ENCODE measurements around the gene HRK.

HRK gene

GRCh38 chr12:116867523-116867922 is 13.7 kb downstream of the HRK start:
- TF ChIP-seq, protein P1, sequence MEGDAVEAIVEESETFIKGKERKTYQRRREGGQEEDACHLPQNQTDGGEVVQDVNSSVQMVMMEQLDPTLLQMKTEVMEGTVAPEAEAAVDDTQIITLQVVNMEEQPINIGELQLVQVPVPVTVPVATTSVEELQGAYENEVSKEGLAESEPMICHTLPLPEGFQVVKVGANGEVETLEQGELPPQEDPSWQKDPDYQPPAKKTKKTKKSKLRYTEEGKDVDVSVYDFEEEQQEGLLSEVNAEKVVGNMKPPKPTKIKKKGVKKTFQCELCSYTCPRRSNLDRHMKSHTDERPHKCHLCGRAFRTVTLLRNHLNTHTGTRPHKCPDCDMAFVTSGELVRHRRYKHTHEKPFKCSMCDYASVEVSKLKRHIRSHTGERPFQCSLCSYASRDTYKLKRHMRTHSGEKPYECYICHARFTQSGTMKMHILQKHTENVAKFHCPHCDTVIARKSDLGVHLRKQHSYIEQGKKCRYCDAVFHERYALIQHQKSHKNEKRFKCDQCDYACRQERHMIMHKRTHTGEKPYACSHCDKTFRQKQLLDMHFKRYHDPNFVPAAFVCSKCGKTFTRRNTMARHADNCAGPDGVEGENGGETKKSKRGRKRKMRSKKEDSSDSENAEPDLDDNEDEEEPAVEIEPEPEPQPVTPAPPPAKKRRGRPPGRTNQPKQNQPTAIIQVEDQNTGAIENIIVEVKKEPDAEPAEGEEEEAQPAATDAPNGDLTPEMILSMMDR (IDR thresholded peaks at IDR 0.05; ENCODE audit: low read depth, low read length), result no peak
- no peak for DNase-seq (ENCODE audit: extremely low read depth, low read depth)

- TF ChIP-seq, protein P1 (IDR thresholded peaks at IDR 0.05; ENCODE audit: low read depth, low read length), result no peak
- DNase-seq (ENCODE audit: extremely low read depth, low read depth), result no peak
These were observed 16.7 kb downstream of the HRK start for GRCh38 chr12:116864371-116865160.

DNA sequence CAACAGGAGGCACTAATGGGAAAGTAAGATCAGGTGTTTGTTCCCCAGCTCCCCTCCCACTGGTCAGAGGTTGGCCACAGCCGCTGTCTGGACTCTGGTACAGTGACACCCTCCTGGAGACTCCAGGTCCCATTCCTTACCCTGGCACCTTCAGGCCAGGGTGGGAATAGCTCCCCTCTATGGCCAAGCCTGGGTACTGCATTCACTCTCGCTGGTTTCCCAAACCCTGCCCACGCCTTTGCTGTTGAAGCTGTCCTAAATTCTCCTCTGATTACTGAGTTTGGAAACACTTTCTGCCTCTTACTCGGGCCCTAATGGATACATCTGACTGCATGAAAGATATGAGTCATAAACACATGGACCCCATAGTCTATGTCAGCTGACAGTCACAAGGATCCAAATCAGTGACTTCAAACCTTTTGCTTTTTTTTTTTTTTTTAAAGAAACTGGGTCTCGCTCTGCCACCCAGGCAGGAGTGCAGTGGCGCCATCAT is 17.9 kb downstream of the HRK start:
- TF ChIP-seq, protein P1 (IDR thresholded peaks at IDR 0.05; ENCODE audit: low read depth, low read length), result peak; percentile 29
- DNase-seq (ENCODE audit: extremely low read depth, low read depth), result no peak

DNA sequence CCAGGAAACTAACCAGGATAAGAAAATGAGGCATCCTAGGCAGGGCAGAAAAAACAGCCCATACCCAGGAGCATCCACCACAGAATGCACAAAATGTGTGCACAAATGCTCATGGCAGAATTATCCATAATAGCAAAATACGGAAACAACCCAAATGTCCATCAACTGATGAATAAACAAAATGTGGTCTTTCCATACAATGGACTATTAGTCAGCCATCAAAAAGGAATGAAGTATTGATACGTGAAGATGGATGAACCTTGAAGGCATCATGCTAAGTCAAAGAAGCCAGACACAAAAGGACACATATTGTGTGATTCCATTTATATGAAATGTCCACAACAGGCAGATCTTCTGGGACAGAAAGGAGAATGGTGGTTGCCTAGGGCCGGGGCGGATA is 19.1 kb downstream of the HRK start:
- no peak for DNase-seq (ENCODE audit: extremely low read depth, low read depth)
- TF ChIP-seq, protein P1 (IDR thresholded peaks at IDR 0.05; ENCODE audit: low read depth, low read length), result no peak

DNA sequence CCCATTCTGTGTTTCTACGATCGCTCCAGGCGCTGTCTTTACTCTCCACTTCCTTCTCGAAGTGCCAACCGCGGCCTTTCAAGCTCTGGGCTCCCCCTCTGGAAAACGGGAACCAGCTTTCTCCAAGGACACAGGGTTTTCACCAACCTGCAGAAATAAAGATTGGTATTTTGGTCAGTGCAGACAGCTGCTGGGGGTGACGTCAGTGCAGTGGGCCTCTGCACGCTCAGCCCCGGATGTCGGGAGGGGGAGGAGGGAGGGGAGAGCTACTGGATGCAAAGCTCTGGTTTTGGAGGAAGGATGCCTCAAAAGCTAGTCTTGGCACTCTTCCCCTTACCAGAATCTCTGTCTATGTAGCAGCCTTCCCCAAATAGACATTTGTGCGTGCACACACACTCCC is 19.9 kb downstream of the HRK start:
- TF ChIP-seq, protein P1 (IDR thresholded peaks at IDR 0.05; ENCODE audit: low read depth, low read length), result no peak
- peak; percentile 41 for DNase-seq (ENCODE audit: extremely low read depth, low read depth)

DNA sequence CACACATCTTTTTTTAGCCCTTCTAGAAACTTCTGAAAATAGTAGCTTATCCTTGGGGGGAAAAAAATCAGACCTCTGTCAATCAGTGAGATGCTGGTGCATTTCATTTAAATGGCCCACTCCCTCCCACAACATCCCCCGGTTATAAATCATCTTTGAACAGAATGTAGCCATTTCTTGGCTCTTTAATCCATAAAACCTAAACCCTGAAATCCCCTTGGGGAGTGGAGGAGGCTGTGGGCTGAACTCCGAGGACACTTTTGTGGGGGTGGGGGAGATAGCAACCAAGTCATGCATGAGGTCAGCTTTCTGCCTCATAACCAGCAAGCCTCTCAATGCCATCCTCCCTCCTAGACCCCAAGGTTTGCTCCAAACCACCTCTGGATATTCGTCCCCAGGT is 21.0 kb downstream of the HRK start:
- no peak for DNase-seq (ENCODE audit: extremely low read depth, low read depth)
- TF ChIP-seq, protein P1 (IDR thresholded peaks at IDR 0.05; ENCODE audit: low read depth, low read length), result no peak

- no peak for DNase-seq (ENCODE audit: extremely low read depth, low read depth)
- TF ChIP-seq, protein P1 (IDR thresholded peaks at IDR 0.05; ENCODE audit: low read depth, low read length), result no peak
These were observed 22.2 kb downstream of the HRK start for GRCh38 chr12:116859079-116859478.
